Daoy (cell line): Measurements from ENCODE around the gene TLK1. TPM values are rescaled to one million over a fixed set of nuclear protein-coding genes. Genes with fewer than 3 reads are reported as not detected.

Experiments used
- DNase-seq: peaks from one replicate; pipeline ENCODE4 v3.0.0-alpha.2; 2015; ENCODE audit warnings: low read depth
- total RNA-seq: library from RNA; depleted of rRNA; stranded (reverse); fragments of >200 nt; shearing (Covaris generic); gene quantifications from 2 replicates; pipeline ENCODE4 v1.2.3, GENCODE V29; 2014; rRNA removed

Gene TLK1
- total RNA-seq, 1 experiment from 2014 or later, result 11.7 TPM

DNA sequence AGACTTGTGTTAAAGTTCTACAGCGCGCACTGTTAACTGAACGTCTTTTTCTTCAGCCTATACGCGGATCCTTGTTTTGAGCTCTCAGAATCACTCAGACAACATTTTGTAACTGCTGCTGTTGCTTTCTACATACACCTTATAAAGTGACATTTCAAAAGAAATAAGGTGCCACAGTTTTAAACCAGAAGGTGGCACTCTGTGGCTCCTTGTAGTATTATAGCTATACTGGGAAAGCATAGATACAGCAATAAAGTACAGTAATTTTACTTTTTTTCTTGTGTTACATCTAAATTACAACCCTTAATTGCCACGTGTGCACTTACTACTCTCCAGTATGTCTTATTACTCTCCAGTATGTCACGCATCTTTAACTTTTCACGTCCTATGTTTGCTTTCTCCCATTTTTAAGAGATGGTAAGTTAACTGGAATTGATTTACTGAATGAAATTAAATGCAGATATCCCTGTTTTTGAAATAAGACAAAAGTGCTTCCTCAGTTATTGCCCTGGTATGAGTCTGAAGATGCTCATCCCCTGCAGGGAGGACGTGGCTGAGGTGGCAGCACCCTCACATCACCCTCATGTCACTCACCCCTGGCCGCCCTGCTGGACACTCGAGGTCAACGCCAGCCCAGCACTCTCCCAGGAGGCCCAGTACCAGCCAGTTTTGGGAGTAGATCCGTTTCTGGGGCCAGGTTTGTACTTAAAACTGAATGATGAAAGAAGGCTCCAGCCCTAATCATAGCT is 193.9 kb downstream of the TLK1 start:
- DNase-seq, result no peak

DNA sequence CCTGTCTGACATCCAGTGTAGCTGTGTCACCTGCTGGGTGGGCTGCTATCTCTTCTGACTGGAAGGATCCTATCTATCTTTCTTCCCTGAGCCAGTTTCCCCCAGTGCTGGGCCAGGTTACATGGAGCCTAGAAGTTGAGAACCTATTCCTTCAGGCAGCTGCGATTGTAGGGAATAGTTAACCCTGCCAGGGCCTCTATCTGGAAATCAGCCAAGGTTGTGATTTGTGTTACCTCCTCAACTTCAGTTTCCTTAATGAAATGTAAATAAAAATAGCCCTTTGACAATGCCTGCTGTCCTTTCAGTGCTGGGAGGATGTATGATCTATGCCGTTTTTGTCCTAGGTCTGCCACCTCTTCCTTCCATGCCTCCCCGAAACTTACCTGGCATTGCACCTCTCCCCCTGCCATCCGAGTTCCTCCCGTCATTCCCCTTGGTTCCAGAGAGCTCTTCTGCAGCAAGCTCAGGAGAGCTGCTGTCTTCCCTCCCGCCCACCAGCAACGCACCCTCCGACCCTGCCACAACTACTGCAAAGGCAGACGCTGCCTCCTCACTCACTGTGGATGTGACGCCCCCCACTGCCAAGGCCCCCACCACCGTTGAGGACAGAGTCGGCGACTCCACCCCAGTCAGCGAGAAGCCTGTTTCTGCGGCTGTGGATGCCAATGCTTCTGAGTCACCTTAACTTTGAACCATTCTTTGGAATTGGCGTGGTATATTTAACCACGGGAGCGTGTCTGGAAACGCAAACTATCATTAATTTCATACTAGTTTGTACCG is 195.1 kb downstream of the TLK1 start:
- no peak for DNase-seq

DNA sequence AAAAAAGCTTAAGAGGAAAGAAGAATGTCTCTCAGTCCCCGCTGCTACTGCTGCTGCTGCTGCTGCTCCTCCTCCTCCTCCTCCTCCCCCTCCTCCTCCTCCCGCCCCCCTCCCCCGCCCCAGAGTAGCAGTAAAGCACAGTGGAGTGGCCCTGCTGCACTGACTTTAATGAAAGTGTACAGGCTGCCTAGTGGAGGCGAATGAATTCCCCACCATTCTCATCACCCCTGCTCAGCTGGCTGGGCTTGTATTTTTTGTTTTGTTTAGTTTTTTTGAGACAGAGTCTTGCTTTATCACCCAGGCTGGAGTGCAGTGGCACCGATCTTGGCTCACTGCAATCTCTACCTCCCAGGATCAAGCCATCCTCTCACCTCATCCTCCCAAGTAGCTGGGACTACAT is 197.3 kb downstream of the TLK1 start:
- no peak for DNase-seq

DNA sequence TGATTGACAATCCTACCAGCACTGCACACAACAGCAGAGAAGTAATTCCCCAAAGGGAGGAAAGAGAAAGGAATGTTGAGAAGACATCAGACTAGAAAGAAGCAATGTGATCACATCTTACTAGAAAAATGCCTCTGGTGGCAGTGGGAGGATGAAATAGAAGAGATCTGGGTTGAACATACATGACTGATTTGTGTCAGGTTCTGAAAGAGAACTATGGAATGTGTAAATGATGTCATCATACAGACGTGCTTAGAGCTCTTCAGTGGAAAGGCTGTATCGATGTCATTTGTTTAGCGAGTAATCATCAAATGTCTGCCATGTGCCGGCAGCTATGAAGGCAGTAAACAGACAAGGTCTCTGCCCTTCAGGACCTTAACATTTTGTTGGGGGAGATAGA is 206.8 kb downstream of the TLK1 start:
- DNase-seq, result no peak

DNA sequence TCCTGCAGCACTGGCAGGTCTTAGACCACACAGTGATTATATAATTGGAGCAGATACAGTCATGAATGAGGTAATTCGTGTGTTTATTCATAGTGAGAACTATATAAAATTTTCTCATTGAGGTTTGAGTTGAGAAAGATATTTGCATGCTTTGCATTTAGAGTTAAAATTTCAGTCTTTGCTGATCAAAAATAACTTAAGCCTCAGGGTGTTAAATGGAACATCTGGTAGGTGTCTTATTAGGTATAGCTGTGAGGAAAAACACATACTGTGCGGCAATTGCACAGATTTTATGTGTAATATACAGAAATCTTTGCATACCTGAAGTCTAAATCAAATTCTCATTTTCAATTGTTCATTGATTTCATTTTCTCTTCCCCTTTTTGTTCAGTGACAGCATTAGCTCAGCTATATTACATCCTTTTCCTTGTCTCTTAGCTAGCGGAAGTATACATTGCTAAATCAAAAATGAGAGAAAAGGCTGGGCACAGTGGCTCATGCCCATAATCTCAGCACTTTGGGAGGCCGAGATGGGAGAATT is 210.4 kb downstream of the TLK1 start:
- DNase-seq, result no peak

DNA sequence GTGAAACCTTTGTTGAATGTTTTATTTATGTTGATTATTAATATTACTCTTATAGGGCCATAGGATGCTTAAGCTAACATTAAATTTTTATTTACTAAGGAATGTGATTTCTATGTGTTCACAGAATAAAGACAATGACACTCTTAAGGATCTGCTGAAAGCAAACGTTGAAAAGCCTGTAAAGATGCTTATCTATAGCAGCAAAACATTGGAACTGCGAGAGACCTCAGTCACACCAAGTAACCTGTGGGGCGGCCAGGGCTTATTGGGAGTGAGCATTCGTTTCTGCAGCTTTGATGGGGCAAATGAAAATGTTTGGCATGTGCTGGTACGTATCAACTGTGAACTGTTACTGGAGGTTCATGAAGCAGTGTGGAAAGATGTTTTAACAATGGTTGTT is 211.3 kb downstream of the TLK1 start:
- no peak for DNase-seq

DNA sequence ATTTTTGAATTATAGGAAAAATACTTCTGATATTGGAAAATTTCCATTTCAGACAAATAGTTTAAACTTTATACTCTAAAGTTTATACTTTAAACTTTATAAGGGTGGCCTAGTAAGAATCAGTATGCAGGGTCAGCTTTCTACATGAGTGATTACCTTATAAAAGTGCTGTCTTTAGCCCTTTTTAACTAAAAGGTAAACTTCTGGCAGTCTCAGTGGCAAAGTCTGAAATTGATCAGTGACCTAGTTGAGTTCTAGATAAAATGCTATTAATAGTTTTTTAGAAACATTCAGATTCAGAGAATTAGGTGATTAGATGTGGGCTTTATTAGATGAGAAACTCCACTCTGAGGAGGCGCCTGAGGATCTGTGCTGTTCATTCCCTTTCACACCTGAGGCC is 216.1 kb downstream of the TLK1 start:
- DNase-seq, result no peak

DNA sequence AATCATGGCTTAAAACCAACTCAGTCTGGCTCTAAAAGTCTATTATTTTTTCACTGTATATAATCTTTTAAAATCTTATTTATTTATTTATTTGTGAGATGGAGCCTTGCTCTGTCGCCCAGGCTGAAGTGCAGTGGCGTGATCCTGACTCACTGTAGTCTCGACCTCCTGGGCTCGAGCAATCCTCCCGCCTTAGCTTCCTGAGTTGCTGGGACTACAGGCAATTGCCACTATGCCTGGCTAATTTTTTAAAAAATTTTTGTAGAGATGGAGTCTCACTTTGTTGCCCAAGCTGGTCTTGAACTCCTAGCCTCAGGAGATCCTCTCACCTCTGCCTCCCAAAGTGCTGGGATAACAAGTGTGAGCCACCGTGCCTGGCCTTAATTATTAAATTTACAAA is 217.1 kb downstream of the TLK1 start:
- no peak for DNase-seq

DNA sequence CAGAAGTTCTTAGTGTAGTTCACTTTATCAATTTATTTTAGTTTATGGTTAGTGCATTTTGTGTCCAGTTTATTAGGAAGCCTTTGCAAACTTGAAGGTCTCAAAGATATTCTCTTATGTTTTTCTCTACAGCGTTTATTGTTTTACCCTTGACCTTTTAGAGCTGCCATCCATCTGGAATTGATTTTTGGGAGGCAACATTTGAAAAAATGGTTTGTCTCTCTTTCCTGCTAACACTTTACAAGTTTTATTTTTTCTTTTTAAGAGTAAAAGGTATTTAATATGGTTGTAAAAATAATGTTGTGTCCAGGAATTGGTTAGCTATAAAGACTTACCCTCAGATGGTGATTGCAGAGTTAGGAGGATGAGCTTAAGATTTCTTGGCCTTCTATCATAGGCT is 217.7 kb downstream of the TLK1 start:
- DNase-seq, result no peak

DNA sequence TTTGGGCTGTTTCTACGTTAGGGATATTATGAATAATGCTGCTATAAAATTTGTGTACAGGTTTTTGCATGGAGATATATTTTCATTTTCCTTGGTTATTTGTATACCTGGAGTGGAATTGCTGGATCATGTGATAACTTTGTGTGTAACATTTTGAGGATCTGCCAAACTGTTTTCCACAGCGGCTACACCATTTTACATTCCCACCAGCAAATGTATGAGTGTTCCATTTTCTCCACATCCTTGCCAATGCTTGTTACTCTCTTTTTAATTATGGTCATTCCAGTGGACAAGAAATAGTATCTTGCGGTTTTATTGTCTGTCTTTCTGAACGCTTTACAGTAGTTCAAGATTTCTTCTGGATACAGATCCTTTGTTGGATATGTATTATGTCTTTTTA is 218.1 kb downstream of the TLK1 start:
- no peak for DNase-seq

Other genes starting within 250 kb of the TLK1 start
- gene GORASP2, start 231.6 kb downstream of the TLK1 start, total RNA-seq, result 34.2 and 43.3 TPM in 2 replicates